ENCODE measurements around the gene PPM1E.

The PPM1E gene

GRCh38 chr17:58755269-58755576 is 431 bp upstream of the PPM1E start:
- H3K4me1 ChIP-seq (ENCODE audit: low read length): peaks cover 29% of the 10 kb centered on the region
- no peak for TF ChIP-seq EZH2phosphoT487 (IDR thresholded peaks at IDR 0.05; ENCODE audit: low read depth)
- TF ChIP-seq, protein P1, sequence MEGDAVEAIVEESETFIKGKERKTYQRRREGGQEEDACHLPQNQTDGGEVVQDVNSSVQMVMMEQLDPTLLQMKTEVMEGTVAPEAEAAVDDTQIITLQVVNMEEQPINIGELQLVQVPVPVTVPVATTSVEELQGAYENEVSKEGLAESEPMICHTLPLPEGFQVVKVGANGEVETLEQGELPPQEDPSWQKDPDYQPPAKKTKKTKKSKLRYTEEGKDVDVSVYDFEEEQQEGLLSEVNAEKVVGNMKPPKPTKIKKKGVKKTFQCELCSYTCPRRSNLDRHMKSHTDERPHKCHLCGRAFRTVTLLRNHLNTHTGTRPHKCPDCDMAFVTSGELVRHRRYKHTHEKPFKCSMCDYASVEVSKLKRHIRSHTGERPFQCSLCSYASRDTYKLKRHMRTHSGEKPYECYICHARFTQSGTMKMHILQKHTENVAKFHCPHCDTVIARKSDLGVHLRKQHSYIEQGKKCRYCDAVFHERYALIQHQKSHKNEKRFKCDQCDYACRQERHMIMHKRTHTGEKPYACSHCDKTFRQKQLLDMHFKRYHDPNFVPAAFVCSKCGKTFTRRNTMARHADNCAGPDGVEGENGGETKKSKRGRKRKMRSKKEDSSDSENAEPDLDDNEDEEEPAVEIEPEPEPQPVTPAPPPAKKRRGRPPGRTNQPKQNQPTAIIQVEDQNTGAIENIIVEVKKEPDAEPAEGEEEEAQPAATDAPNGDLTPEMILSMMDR (IDR thresholded peaks at IDR 0.05; ENCODE audit: low read depth, low read length): no peak
- H3K9me3 ChIP-seq (ENCODE audit: insufficient read depth, low read length): no peaks in the 10 kb centered on the region
- peaks cover 3% of the 10 kb centered on the region; the same call in 1 of the 2 replicates for H4K20me1 ChIP-seq (ENCODE audit: insufficient read depth, low read length)
- H3K79me2 ChIP-seq (ENCODE audit: low read length): peaks cover 37% of the 10 kb centered on the region
- peak overlapping the region; percentile 93 for H2AFZ ChIP-seq (ENCODE audit: low read depth, low read length)
- no peak overlapping the region for H3K27ac ChIP-seq (ENCODE audit: low read length)
- H3K4me2 ChIP-seq (ENCODE audit: low read length): peak overlapping the region; percentile 89
- H3K4me3 ChIP-seq (ENCODE audit: low read length): peak overlapping the region; percentile 98
- H3K36me3 ChIP-seq (replicated peaks; ENCODE audit: low read depth, low read length): peaks cover 4% of the 10 kb centered on the region
- peak overlapping the region; percentile 95 for H3K9ac ChIP-seq (ENCODE audit: low read length)
- peaks cover 11% of the 10 kb centered on the region for H3K27me3 ChIP-seq (ENCODE audit: low read depth, low read length)

- Histone ChIP-seq H3K4me2 (ENCODE audit: low read length) (peak overlapping the region; percentile 89), H2AFZ (ENCODE audit: low read depth, low read length) (no peak overlapping the region; the same call in 1 of the 2 replicates)
These were observed 850 bp downstream of the PPM1E start for GRCh38 chr17:58756246-58757161.

DNA sequence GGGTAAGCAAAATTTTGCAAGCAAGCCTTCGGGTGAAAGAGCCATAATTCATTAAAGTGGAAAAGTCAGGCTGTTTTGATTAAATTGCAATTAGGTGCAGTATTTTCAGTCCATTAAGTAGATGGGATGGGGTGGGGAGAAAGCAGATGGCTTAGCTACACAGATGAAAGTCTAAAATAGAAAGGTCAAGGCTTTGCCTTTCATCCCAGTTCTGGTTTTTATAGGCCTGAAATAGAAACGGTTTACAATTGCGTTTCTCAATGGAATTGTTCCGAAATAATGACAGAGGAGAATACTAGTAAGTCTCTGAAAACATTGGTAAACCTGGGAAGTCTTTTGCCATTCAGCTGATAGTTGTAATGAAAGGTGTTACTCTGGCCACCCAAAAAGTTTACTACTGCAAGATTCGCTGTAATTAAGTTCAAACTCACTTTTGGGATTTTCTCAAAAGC is 1.5 kb downstream of the PPM1E start:
- Histone ChIP-seq H3K27me3 (ENCODE audit: low read depth, low read length) (peaks cover 11% of the 10 kb centered on the region), H3K27ac (ENCODE audit: low read length) (peak overlapping the region; percentile 64; the same call in 1 of the 2 replicates), H2AFZ (ENCODE audit: low read depth, low read length) (no peak overlapping the region), H3K4me3 (ENCODE audit: low read length) (peak overlapping the region; percentile 98), H3K4me2 (ENCODE audit: low read length) (peak overlapping the region; percentile 89), H3K79me2 (ENCODE audit: low read length) (peaks cover 52% of the 10 kb centered on the region), H3K36me3 (replicated peaks; ENCODE audit: low read depth, low read length) (peaks cover 12% of the 10 kb centered on the region), H3K9me3 (ENCODE audit: insufficient read depth, low read length) (no peaks in the 10 kb centered on the region), H3K9ac (ENCODE audit: low read length) (peak overlapping the region; percentile 95), H4K20me1 (ENCODE audit: insufficient read depth, low read length) (peaks cover 22% of the 10 kb centered on the region), H3K4me1 (ENCODE audit: low read length) (peaks cover 47% of the 10 kb centered on the region)
- TF ChIP-seq EZH2phosphoT487 (IDR thresholded peaks at IDR 0.05; ENCODE audit: low read depth): no peak
- TF ChIP-seq, protein P1 (IDR thresholded peaks at IDR 0.05; ENCODE audit: low read depth, low read length): no peak

More at GRCh38 chr17:58756246-58757161, 850 bp downstream of the PPM1E start:
- Histone ChIP-seq H3K27ac (ENCODE audit: low read length) (peak overlapping the region; percentile 64), H3K9me3 (ENCODE audit: insufficient read depth, low read length) (no peaks in the 10 kb centered on the region), H3K4me3 (ENCODE audit: low read length) (peak overlapping the region; percentile 98), H3K4me1 (ENCODE audit: low read length) (peaks cover 42% of the 10 kb centered on the region), H3K36me3 (replicated peaks; ENCODE audit: low read depth, low read length) (peaks cover 6% of the 10 kb centered on the region), H3K79me2 (ENCODE audit: low read length) (peaks cover 45% of the 10 kb centered on the region), H4K20me1 (ENCODE audit: insufficient read depth, low read length) (peaks cover 15% of the 10 kb centered on the region), H3K27me3 (ENCODE audit: low read depth, low read length) (peaks cover 11% of the 10 kb centered on the region), H3K9ac (ENCODE audit: low read length) (peak overlapping the region; percentile 95)
- TF ChIP-seq EZH2phosphoT487 (IDR thresholded peaks at IDR 0.05; ENCODE audit: low read depth): no peak
- TF ChIP-seq, protein P1 (IDR thresholded peaks at IDR 0.05; ENCODE audit: low read depth, low read length): no peak

DNA sequence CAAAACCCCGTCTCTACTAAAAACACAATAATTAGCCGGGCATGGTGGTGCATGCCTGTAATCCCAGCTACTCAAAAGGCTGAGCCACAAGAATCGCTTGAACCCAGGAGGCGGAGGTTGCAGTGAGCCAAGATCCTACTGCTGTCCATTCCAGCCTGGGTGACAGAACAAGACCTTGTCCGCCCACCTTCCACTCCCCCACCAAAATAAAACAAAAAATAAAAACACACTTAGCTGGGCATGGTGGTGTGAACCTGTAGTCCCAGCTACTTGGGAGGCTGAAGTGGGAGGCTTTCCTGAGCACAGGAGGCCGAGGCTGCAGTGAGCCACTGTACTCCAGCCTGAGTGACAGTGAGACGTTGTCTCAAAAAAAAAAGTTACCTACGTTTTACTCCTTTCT is 3.2 kb downstream of the PPM1E start:
- Histone ChIP-seq H3K36me3 (replicated peaks; ENCODE audit: low read depth, low read length) (peaks cover 16% of the 10 kb centered on the region), H4K20me1 (ENCODE audit: insufficient read depth, low read length) (peaks cover 28% of the 10 kb centered on the region), H3K9me3 (ENCODE audit: insufficient read depth, low read length) (no peaks in the 10 kb centered on the region), H3K4me2 (ENCODE audit: low read length) (no peak overlapping the region), H3K4me3 (ENCODE audit: low read length) (no peak overlapping the region), H3K79me2 (ENCODE audit: low read length) (peaks cover 63% of the 10 kb centered on the region), H3K27ac (ENCODE audit: low read length) (no peak overlapping the region), H2AFZ (ENCODE audit: low read depth, low read length) (no peak overlapping the region), H3K9ac (ENCODE audit: low read length) (no peak overlapping the region), H3K27me3 (ENCODE audit: low read depth, low read length) (peaks cover 3% of the 10 kb centered on the region; the same call in 1 of the 2 replicates), H3K4me1 (ENCODE audit: low read length) (peaks cover 49% of the 10 kb centered on the region)
- TF ChIP-seq EZH2phosphoT487 (IDR thresholded peaks at IDR 0.05; ENCODE audit: low read depth): no peak
- TF ChIP-seq, protein P1 (IDR thresholded peaks at IDR 0.05; ENCODE audit: low read depth, low read length): no peak

Measured in OCI-LY3 (cell line).